ENCODE results near the gene PIGS. TPM values are rescaled to one million over a fixed set of nuclear protein-coding genes. Genes with fewer than 3 reads are reported as not detected.
"Not testable (repeated sequence)": the region's sequence is repeated elsewhere in the genome, so short reads cannot be mapped to it uniquely, and the experiment has no call there.

The PIGS gene
- total RNA-seq, 1 donor from 2014 or later = 63.1 TPM

GRCh38 chr17:28527181-28527681, 44.1 kb downstream of the PIGS start:
- DNase-seq = no peak
- peaks cover 6% of the 10 kb centered on the region for H3K9me3 Mint-ChIP-seq (ENCODE audit: unreplicated experiment)
- peaks cover 19% of the 10 kb centered on the region for H3K4me1 Mint-ChIP-seq (ENCODE audit: low read depth, unreplicated experiment)
- H3K27ac Mint-ChIP-seq (ENCODE audit: unreplicated experiment) = no peak overlapping the region
- peaks cover 4% of the 10 kb centered on the region for H3K27me3 Mint-ChIP-seq (ENCODE audit: unreplicated experiment)
- no peaks in the 10 kb centered on the region for H3K36me3 Mint-ChIP-seq (ENCODE audit: unreplicated experiment)
- H3K4me3 Mint-ChIP-seq (ENCODE audit: unreplicated experiment) = no peak overlapping the region
- no peak for TF ChIP-seq CTCF (IDR thresholded peaks at IDR 0.05; ENCODE audit: partially characterized antibody, unreplicated experiment)

DNA sequence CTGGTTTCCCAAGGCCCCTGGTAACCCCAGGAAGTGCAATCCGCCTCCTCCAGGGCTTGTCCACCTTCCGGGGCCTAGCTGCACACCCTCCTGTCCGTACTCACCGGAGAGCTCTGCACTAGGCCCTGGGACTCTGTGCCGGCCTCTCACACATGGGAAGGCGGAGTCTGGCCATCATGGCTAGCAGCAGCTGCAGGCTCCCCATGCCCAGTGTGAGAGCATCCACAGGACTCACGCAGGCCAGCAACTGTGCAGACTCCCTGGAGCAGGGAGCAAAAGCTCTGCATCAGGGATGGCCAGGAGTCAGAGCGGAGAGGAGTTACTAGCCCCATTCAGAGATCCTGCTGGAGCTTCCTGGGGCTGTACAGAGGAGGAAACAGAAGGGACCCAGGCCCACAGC, 44.9 kb downstream of the PIGS start:
- H3K9me3 Mint-ChIP-seq (ENCODE audit: unreplicated experiment) = peaks cover 6% of the 10 kb centered on the region
- H3K27me3 Mint-ChIP-seq (ENCODE audit: unreplicated experiment) = peaks cover 4% of the 10 kb centered on the region
- no peak for TF ChIP-seq CTCF (IDR thresholded peaks at IDR 0.05; ENCODE audit: partially characterized antibody, unreplicated experiment)
- DNase-seq = no peak
- H3K4me3 Mint-ChIP-seq (ENCODE audit: unreplicated experiment) = no peak overlapping the region
- peaks cover 19% of the 10 kb centered on the region for H3K4me1 Mint-ChIP-seq (ENCODE audit: low read depth, unreplicated experiment)
- no peaks in the 10 kb centered on the region for H3K36me3 Mint-ChIP-seq (ENCODE audit: unreplicated experiment)
- H3K27ac Mint-ChIP-seq (ENCODE audit: unreplicated experiment) = peak overlapping the region; percentile 62

DNA sequence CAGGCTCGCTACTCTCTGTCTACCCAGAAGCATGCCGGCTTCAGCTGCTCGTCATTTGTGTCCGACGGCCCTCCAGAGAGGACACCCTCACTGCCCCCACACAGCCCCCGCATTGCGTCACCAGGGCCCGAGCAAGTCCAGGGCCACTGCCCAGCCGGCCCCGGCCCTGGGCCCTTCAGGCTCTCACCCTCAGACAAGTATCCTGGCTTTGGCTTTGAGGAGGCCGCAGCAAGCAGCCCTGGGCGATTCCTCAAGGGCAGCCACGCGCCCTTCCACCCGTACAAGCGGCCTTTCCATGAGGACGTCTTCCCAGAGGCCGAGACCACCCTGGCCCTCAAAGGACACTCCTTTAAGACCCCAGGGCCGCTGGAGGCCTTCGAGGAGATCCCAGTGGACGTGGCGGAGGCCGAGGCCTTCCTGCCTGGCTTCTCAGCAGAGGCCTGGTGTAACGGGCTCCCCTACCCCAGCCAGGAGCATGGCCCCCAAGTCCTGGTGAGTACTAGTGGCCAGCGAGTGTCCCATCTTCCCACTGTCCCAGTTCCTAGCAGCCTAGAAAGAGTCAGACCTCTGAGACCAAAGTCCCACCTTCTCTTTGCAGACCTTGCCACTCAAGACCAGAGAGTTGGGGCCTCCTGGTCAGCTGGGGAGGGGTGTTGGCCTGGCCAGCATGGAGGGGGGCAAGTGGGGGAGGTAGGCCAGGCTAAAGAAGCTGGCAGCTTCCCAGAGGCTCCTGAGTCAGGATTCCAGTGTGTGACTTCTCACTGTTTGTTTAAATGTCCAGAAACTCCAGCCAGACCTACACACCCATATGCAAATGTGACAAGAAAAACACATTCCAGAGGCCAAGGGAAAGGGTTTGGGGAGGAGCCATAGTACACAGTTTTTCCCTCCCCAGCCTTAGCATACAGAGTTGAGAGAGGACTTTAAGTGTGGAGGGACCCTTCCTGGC, 46.6 kb downstream of the PIGS start:
- Mint-ChIP-seq H3K36me3 (ENCODE audit: unreplicated experiment) (no peaks in the 10 kb centered on the region), H3K27me3 (ENCODE audit: unreplicated experiment) (peaks cover 6% of the 10 kb centered on the region), H3K4me1 (ENCODE audit: low read depth, unreplicated experiment) (peaks cover 17% of the 10 kb centered on the region), H3K27ac (ENCODE audit: unreplicated experiment) (no peak overlapping the region), H3K4me3 (ENCODE audit: unreplicated experiment) (no peak overlapping the region), H3K9me3 (ENCODE audit: unreplicated experiment) (peaks cover 6% of the 10 kb centered on the region)
- DNase-seq = no peak
- TF ChIP-seq CTCF (IDR thresholded peaks at IDR 0.05; ENCODE audit: partially characterized antibody, unreplicated experiment) = no peak

GRCh38 chr17:28523876-28524275, 47.4 kb downstream of the PIGS start:
- peaks cover 10% of the 10 kb centered on the region for H3K4me1 Mint-ChIP-seq (ENCODE audit: low read depth, unreplicated experiment)
- TF ChIP-seq CTCF (IDR thresholded peaks at IDR 0.05; ENCODE audit: partially characterized antibody, unreplicated experiment) = no peak
- H3K27ac Mint-ChIP-seq (ENCODE audit: unreplicated experiment) = no peak overlapping the region
- peaks cover 6% of the 10 kb centered on the region for H3K9me3 Mint-ChIP-seq (ENCODE audit: unreplicated experiment)
- DNase-seq = no peak
- H3K36me3 Mint-ChIP-seq (ENCODE audit: unreplicated experiment) = peaks cover 2% of the 10 kb centered on the region
- no peak overlapping the region for H3K4me3 Mint-ChIP-seq (ENCODE audit: unreplicated experiment)
- H3K27me3 Mint-ChIP-seq (ENCODE audit: unreplicated experiment) = peaks cover 6% of the 10 kb centered on the region

DNA sequence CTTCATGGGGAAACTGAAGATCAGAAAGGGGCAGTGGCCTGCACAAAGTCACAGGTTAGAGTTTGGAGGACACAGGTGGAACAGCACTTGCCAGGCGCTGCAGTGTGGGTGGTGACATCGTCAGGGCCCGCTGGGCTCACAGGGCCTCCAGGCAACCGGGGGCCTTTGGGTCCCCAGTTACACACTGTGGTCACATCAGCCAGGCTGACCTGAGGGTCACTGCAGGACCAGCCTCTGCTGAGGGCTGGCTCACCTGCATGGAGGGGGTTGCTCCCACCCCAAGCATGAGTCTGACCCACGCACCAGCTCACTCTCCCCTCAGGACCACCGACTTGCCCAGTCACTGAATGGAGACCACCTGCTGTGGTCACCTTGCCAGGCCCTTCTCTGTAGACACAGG, 48.1 kb downstream of the PIGS start:
- peaks cover 8% of the 10 kb centered on the region for H3K36me3 Mint-ChIP-seq (ENCODE audit: unreplicated experiment)
- no peak for DNase-seq
- H3K4me3 Mint-ChIP-seq (ENCODE audit: unreplicated experiment) = no peak overlapping the region
- peaks cover 9% of the 10 kb centered on the region for H3K9me3 Mint-ChIP-seq (ENCODE audit: unreplicated experiment)
- peaks cover 6% of the 10 kb centered on the region for H3K27me3 Mint-ChIP-seq (ENCODE audit: unreplicated experiment)
- TF ChIP-seq CTCF (IDR thresholded peaks at IDR 0.05; ENCODE audit: partially characterized antibody, unreplicated experiment) = no peak
- peaks cover 6% of the 10 kb centered on the region for H3K4me1 Mint-ChIP-seq (ENCODE audit: low read depth, unreplicated experiment)
- no peak overlapping the region for H3K27ac Mint-ChIP-seq (ENCODE audit: unreplicated experiment)

- H3K27ac Mint-ChIP-seq (ENCODE audit: unreplicated experiment); DNase-seq; H3K4me3 Mint-ChIP-seq (ENCODE audit: unreplicated experiment); H3K27me3 Mint-ChIP-seq (ENCODE audit: unreplicated experiment); H3K4me1 Mint-ChIP-seq (ENCODE audit: low read depth, unreplicated experiment); H3K9me3 Mint-ChIP-seq (ENCODE audit: unreplicated experiment); H3K36me3 Mint-ChIP-seq (ENCODE audit: unreplicated experiment): not testable (repeated sequence)
Measured at GRCh38 chr17:28522281-28522680, 49.0 kb downstream of the PIGS start.
